ENCODE data around the gene TK1.

The TK1 gene

DNA sequence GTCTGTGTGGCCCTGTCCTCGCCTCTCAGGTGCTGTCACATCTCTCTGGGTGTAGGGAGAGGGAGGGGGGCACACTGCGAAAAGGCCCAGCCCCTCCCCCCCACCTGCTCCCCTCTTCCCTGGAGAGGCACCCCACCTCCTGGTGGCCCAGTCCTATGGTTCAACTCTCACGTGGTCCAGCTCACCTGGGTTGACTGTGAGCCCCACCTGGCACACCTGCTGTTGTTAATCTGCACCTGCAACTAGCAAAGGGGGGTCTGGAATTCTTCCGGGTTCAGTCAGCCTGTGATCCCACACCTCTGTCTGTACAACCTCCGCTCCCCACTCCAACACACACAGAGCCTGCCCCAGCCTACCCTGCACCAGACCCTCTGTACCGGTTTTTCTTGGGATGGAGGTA is 20.4 kb downstream of the TK1 start:
- H3K4me3 ChIP-seq (ENCODE audit: low read depth, low read length) = no peak overlapping the region
- TF ChIP-seq, protein P1, sequence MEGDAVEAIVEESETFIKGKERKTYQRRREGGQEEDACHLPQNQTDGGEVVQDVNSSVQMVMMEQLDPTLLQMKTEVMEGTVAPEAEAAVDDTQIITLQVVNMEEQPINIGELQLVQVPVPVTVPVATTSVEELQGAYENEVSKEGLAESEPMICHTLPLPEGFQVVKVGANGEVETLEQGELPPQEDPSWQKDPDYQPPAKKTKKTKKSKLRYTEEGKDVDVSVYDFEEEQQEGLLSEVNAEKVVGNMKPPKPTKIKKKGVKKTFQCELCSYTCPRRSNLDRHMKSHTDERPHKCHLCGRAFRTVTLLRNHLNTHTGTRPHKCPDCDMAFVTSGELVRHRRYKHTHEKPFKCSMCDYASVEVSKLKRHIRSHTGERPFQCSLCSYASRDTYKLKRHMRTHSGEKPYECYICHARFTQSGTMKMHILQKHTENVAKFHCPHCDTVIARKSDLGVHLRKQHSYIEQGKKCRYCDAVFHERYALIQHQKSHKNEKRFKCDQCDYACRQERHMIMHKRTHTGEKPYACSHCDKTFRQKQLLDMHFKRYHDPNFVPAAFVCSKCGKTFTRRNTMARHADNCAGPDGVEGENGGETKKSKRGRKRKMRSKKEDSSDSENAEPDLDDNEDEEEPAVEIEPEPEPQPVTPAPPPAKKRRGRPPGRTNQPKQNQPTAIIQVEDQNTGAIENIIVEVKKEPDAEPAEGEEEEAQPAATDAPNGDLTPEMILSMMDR (conservative IDR thresholded peaks at IDR 0.05; ENCODE audit: low read depth, low read length) = no peak
- DNase-seq (ENCODE audit: low read depth) = no peak

DNA sequence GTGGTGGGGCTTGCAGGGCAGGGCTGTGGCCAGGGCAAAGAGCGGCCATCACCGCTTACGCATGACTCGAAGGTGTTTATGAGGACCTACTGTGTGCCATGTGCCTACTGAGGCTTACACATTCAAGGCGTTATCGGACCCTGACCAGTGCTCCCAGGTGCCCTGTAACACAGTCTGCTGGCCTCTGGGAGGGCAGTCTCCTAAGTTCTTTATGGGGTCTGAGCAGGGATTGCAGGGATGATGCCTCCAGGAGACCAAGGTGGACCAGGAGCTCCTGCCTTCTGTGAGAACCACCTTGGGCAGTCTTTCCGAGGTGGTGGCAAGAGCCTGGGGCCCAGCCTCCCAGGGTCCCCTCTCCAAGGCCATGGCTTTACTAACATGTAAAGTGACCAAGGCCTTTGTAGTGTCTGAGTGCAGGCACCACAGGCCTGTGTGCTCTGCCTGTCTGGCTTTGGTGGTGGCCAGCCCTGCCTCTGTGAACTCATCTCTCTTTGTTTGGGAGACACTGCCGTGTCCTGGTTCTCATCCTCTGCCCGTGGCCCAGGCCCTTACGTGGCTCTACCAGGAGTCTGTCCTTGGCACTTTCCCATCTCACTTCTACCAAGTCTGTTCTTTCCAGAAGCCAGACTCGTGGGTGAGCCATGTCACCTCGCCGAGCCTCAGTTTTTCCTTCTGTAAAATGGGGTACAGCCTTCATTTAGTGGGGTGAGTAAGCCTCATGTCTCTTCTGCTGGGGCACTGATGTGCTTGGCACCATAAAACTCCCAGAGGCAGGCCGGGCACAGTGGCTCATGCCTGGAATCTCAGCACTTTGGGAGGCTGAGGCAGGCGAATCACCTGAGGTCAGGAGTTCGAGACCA is 21.9 kb downstream of the TK1 start:
- no peak for DNase-seq (ENCODE audit: low read depth)
- TF ChIP-seq, protein P1 (conservative IDR thresholded peaks at IDR 0.05; ENCODE audit: low read depth, low read length) = no peak
- no peak overlapping the region for H3K4me3 ChIP-seq (ENCODE audit: low read depth, low read length)

- no peak overlapping the region for H3K4me3 ChIP-seq (ENCODE audit: low read depth, low read length)
- no peak for DNase-seq (ENCODE audit: low read depth)
- TF ChIP-seq, protein P1 (conservative IDR thresholded peaks at IDR 0.05; ENCODE audit: low read depth, low read length) = no peak
Observed at GRCh38 chr17:78163881-78164747, 22.7 kb downstream of the TK1 start.

GRCh38 chr17:78159575-78160158 is 27.2 kb downstream of the TK1 start:
- TF ChIP-seq, protein P1 (conservative IDR thresholded peaks at IDR 0.05; ENCODE audit: low read depth, low read length) = no peak

GRCh38 chr17:78154903-78155811 is 31.7 kb downstream of the TK1 start:
- H3K4me3 ChIP-seq (ENCODE audit: low read depth, low read length) = no peak overlapping the region
- TF ChIP-seq, protein P1 (conservative IDR thresholded peaks at IDR 0.05; ENCODE audit: low read depth, low read length) = no peak
- DNase-seq (ENCODE audit: low read depth) = no peak

More at GRCh38 chr17:78159575-78160158, 27.2 kb downstream of the TK1 start:
- no peak for DNase-seq (ENCODE audit: low read depth)
- H3K4me3 ChIP-seq (ENCODE audit: low read depth, low read length) = no peak overlapping the region

DNA sequence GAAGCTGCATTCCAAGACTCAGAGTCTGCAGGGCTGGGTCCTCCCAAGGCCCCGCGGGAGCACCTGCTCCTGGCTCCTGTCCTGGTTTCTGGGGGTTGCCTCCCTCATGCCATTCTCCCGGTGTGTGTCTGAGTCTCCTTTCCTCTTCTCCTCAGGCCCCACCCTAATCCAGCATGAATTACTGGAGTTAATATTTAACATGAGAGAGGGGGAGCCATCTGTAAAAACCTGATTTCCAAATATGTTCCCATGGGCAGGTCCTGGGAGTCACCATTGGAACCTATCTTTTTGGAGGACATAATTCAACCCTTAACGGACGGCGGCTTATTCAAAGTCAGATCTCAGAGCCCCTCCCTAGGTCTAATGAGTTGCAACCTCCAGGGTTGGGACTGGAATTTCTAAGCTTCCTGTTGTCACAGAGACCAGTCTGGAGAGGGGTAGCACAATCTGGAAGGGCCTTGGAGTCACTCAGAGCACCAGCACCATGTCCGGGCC is 35.3 kb downstream of the TK1 start:
- TF ChIP-seq, protein P1 (conservative IDR thresholded peaks at IDR 0.05; ENCODE audit: low read depth, low read length) = no peak
- DNase-seq (ENCODE audit: low read depth) = no peak
- H3K4me3 ChIP-seq (ENCODE audit: low read depth, low read length) = no peak overlapping the region

Data from choroid plexus epithelial cell (primary cell).